GM21447 (cell line): ENCODE measurements around the gene SIK3.

Source experiments
- ATAC-seq: cut with Tn5 transposase; IDR thresholded peaks from one replicate; pipeline ENCODE4 v1.9.1; 2021; ENCODE audit not compliant: unreplicated experiment

The SIK3 gene

GRCh38 chr11:116972691-116973090 lies 125.5 kb downstream of the SIK3 start:
- ATAC-seq, result no peak

- no peak for ATAC-seq
Observed at GRCh38 chr11:116970485-116971292, 127.5 kb downstream of the SIK3 start.

- no peak for ATAC-seq
Observed at GRCh38 chr11:116969694-116970093, 128.5 kb downstream of the SIK3 start.

GRCh38 chr11:116964269-116964668 lies 134.0 kb downstream of the SIK3 start:
- no peak for ATAC-seq

- no peak for ATAC-seq
Observed at GRCh38 chr11:116963813-116964212, 134.4 kb downstream of the SIK3 start.

- ATAC-seq, result no peak
Observed at GRCh38 chr11:116962108-116962507, 136.1 kb downstream of the SIK3 start.

- no peak for ATAC-seq
Observed at GRCh38 chr11:116960930-116961329, 137.3 kb downstream of the SIK3 start.

- no peak for ATAC-seq
Observed at GRCh38 chr11:116958246-116958645, 140.0 kb downstream of the SIK3 start.

GRCh38 chr11:116955949-116956348 lies 142.3 kb downstream of the SIK3 start:
- ATAC-seq, result no peak

GRCh38 chr11:116955548-116955947 lies 142.7 kb downstream of the SIK3 start:
- no peak for ATAC-seq

GRCh38 chr11:116953530-116954285 lies 144.5 kb downstream of the SIK3 start:
- ATAC-seq, result no peak

- ATAC-seq, result no peak
Observed at GRCh38 chr11:116951762-116952161, 146.5 kb downstream of the SIK3 start.

GRCh38 chr11:116950210-116950609 lies 148.0 kb downstream of the SIK3 start:
- ATAC-seq, result no peak

GRCh38 chr11:116948391-116948790 lies 149.8 kb downstream of the SIK3 start:
- no peak for ATAC-seq

- ATAC-seq, result no peak
Observed at GRCh38 chr11:116946414-116946813, 151.8 kb downstream of the SIK3 start.

- ATAC-seq, result no peak
Observed at GRCh38 chr11:116939499-116939898, 158.7 kb downstream of the SIK3 start.

GRCh38 chr11:116938471-116939070 lies 159.7 kb downstream of the SIK3 start:
- no peak for ATAC-seq

- ATAC-seq, result no peak
Observed at GRCh38 chr11:116936754-116937446, 161.3 kb downstream of the SIK3 start.

- no peak for ATAC-seq
Observed at GRCh38 chr11:116935514-116935913, 162.7 kb downstream of the SIK3 start.

GRCh38 chr11:116935089-116935488 lies 163.1 kb downstream of the SIK3 start:
- ATAC-seq, result no peak

- ATAC-seq, result no peak
Observed at GRCh38 chr11:116933961-116934360, 164.3 kb downstream of the SIK3 start.
